PC-9 (cell line): ENCODE data around the gene ADARB2. TPM values are rescaled to one million over a fixed set of nuclear protein-coding genes. Genes with fewer than 3 reads are reported as not detected.

Experiments used
- BruUV-seq: library from RNA; stranded (reverse); fragments of 400-500 nt; replicated peaks from 2 replicates; lab custom pipeline; 2021; lab: Mats Ljungman, UMichigan
- CTCF ChIA-PET: fragments of 300-600 bp; sonication (Branson Sonifier 250); formaldehyde crosslinking; loops from one replicate; lab custom pipeline; 2022; ENCODE audit warnings: antibody characterized with exemption; lab: Charles Lee
- POLR2A ChIA-PET: fragments of 300-600 bp; sonication (Branson Sonifier 250); formaldehyde crosslinking; loops from one replicate; lab custom pipeline; 2022; ENCODE audit warnings: antibody characterized with exemption; ENCODE audit not compliant: unreplicated experiment; lab: Charles Lee
- DNase-seq, 2 experiments: peaks; one replicate each; pipeline versions ENCODE4 v3.0.0 to v3.0.0-alpha.2; 2015 to 2022; ENCODE audit warnings: mixed read lengths in 1 of 2
- H2AFZ ChIP-seq: fragments of 200-600 bp; sonication (generic); 2 replicates; pipeline ENCODE4 v1.8.1; 2017; ENCODE audit warnings: antibody characterized with exemption
- H3F3A ChIP-seq: fragments of 200-600 bp; sonication (generic); 2 replicates; pipeline ENCODE4 v1.8.1; 2017; ENCODE audit warnings: antibody characterized with exemption, mild to moderate bottlenecking, low read depth; ENCODE audit not compliant: insufficient read depth
- H3K27ac ChIP-seq: fragments of 200-600 bp; sonication (generic); 2 replicates; pipeline ENCODE4 v1.6.1; 2016; ENCODE audit warnings: mixed run types
- H3K27me3 ChIP-seq: fragments of 200-600 bp; sonication (generic); 2 replicates; pipeline ENCODE4 v1.6.1; 2016; ENCODE audit warnings: low read depth, mixed run types; ENCODE audit not compliant: insufficient read depth
- H3K36me3 ChIP-seq: fragments of 200-600 bp; sonication (generic); 2 replicates; pipeline ENCODE4 v1.6.1; 2016; ENCODE audit warnings: low read depth, mixed run types
- H3K4me1 ChIP-seq: fragments of 200-600 bp; sonication (generic); replicated peaks from 2 replicates; pipeline ENCODE4 v1.6.1; 2016; ENCODE audit warnings: mixed run types; ENCODE audit not compliant: insufficient read depth
- H3K4me2 ChIP-seq: fragments of 200-600 bp; sonication (generic); 2 replicates; pipeline ENCODE4 v1.6.1; 2017; ENCODE audit warnings: mixed run types
- H3K4me3 ChIP-seq: fragments of 200-600 bp; sonication (generic); 2 replicates; pipeline ENCODE4 v1.6.1; 2016; ENCODE audit warnings: mixed run types
- H3K79me2 ChIP-seq: fragments of 200-600 bp; sonication (generic); 2 replicates; pipeline ENCODE4 v1.6.1; 2017; ENCODE audit warnings: low read depth, mixed run types
- H3K9me2 ChIP-seq: fragments of 200-600 bp; sonication (generic); 2 replicates; pipeline ENCODE4 v1.8.1; 2017; ENCODE audit warnings: mild to moderate bottlenecking; ENCODE audit not compliant: insufficient read depth
- H3K9me3 ChIP-seq: fragments of 200-600 bp; sonication (generic); 2 replicates; pipeline ENCODE4 v1.8.1; 2016; ENCODE audit warnings: low read depth; ENCODE audit not compliant: insufficient read depth
- H4K20me1 ChIP-seq: fragments of 200-600 bp; sonication (generic); 2 replicates; pipeline ENCODE4 v1.8.1; 2017; ENCODE audit not compliant: insufficient read depth
- EZH2 ChIP-seq: fragments of 200-600 bp; sonication (generic); IDR thresholded peaks from 2 replicates; pipeline ENCODE4 v1.8.0; 2017; ENCODE audit warnings: antibody characterized with exemption, low read depth
- intact Hi-C: fragments of 100-400 bp; cut with micrococcal nuclease; formaldehyde crosslinking; loops from one replicate; pipeline ENCODE4 v1.10.0; 2022; ENCODE audit not compliant: unreplicated experiment
- total RNA-seq: library from RNA; stranded (reverse); gene quantifications from 2 replicates; pipeline ENCODE4 v1.2.3, GENCODE V29; 2021
- TF ChIP-seq, protein P1 (sequence below): fragments of 200-600 bp; sonication (generic); conservative IDR thresholded peaks from 2 replicates; pipeline ENCODE4 v1.6.1; 2017; ENCODE audit warnings: mixed run types, antibody characterized with exemption, mild to moderate bottlenecking, moderate library complexity

Gene ADARB2
- total RNA-seq, 1 experiment from 2014 or later, result not detected

DNA sequence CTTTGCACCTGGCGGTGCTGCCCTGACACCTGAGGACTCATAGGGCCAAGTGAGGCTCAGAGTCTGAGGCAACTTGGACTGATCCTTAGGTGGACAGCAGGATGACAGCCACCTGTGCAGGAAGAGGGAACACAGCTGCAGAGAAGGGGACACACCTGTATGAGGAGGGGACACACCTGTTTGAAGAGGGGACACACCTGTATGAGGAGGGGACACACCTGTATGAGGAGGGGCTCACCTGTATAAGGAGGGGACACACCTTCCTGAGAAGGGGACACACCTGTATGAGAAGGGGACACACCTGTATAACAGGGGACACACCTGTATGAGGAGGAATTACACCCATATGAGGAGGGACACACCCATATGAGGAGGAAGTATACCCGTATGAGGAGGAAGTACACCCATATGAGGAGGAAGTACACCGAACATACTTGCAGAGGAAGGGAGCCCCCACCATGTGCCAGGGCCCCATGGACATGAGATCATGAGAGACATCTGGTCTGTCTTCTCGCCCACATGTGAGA is 285.9 kb downstream of the ADARB2 start:
- Histone ChIP-seq H3K27ac (no peak overlapping the region), H3K27me3 (peaks cover 21% of the 10 kb centered on the region), H3K9me3 (no peaks in the 10 kb centered on the region), H3K9me2 (no peaks in the 10 kb centered on the region), H3K4me3 (no peak overlapping the region), H4K20me1 (no peaks in the 10 kb centered on the region), H3F3A (no peaks in the 10 kb centered on the region), H2AFZ (no peak overlapping the region), H3K79me2 (no peaks in the 10 kb centered on the region), H3K36me3 (no peaks in the 10 kb centered on the region), H3K4me1 (no peaks in the 10 kb centered on the region), H3K4me2 (no peak overlapping the region)
- CTCF ChIA-PET, result no interaction called here
- TF ChIP-seq, protein P1, sequence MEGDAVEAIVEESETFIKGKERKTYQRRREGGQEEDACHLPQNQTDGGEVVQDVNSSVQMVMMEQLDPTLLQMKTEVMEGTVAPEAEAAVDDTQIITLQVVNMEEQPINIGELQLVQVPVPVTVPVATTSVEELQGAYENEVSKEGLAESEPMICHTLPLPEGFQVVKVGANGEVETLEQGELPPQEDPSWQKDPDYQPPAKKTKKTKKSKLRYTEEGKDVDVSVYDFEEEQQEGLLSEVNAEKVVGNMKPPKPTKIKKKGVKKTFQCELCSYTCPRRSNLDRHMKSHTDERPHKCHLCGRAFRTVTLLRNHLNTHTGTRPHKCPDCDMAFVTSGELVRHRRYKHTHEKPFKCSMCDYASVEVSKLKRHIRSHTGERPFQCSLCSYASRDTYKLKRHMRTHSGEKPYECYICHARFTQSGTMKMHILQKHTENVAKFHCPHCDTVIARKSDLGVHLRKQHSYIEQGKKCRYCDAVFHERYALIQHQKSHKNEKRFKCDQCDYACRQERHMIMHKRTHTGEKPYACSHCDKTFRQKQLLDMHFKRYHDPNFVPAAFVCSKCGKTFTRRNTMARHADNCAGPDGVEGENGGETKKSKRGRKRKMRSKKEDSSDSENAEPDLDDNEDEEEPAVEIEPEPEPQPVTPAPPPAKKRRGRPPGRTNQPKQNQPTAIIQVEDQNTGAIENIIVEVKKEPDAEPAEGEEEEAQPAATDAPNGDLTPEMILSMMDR, result no peak
- no peak for TF ChIP-seq EZH2
- POLR2A ChIA-PET, result no interaction called here
- intact Hi-C loops, result no loop called here
- no TSS peak for BruUV-seq
- no peak for DNase-seq

DNA sequence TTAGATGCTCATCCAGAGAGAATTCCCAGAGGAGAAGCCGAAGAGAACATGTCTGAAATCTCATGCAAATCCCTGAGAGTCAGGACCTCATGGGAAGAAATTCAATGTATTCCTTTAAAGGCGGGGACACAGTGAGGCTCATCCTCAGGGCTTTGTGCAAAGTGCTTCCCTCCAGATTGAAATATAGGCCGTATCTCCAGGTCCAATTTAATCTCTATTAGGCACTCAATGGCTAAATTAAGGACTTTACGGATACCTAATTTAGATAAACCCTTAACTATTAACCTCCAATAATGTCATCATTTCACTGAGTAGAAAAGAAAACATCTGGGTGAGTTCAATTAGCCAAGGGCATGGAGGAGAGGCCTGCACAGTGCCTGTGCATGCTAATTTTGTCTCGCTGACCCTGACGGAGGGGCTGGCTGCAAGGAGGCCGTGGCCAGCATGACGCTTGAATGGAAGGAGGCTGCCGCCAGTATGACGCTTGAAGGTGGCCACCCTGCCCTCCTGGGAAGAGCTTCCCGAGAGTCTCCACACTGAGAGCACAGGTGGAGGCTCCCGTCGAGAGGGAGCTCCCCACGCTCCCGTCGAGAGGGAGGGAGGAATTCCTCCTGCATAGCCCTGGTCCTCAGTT is 287.6 kb downstream of the ADARB2 start:
- CTCF ChIA-PET, result no interaction called here
- H3K9me3 ChIP-seq, result no peaks in the 10 kb centered on the region
- H3K27me3 ChIP-seq, result peaks cover 15% of the 10 kb centered on the region
- no peak for DNase-seq
- no peaks in the 10 kb centered on the region for H4K20me1 ChIP-seq
- H3F3A ChIP-seq, result no peaks in the 10 kb centered on the region
- H3K4me2 ChIP-seq, result no peak overlapping the region
- BruUV-seq, result no TSS peak
- H2AFZ ChIP-seq, result no peak overlapping the region
- no peaks in the 10 kb centered on the region for H3K79me2 ChIP-seq
- H3K4me3 ChIP-seq, result no peak overlapping the region
- H3K9me2 ChIP-seq, result no peaks in the 10 kb centered on the region
- intact Hi-C loops, result no loop called here
- H3K27ac ChIP-seq, result no peak overlapping the region
- no peaks in the 10 kb centered on the region for H3K4me1 ChIP-seq
- H3K36me3 ChIP-seq, result no peaks in the 10 kb centered on the region
- no peak for TF ChIP-seq EZH2
- TF ChIP-seq, protein P1, result no peak
- POLR2A ChIA-PET, result no interaction called here

DNA sequence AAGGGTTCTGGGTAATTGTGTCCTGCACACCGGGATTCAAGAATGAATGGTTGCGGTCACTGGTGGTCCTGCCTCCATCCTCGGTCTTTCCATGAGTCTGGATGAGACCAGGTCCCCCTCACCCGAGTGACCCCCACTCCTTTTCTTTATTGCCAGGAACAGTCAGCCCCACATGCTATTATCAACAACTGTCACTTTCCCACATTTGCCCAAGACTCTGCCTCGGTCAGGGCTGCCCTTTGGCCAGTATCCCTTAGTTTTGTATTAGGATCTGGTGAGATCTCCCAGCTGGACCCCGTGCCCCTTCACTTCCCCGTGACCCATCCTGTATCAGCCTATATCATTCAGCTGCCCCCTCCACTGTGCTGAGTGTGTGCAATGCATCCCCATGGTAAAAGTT is 288.3 kb downstream of the ADARB2 start:
- Histone ChIP-seq H2AFZ (no peak overlapping the region), H3K27ac (no peak overlapping the region)
- intact Hi-C loops, result no loop called here

More for the DNA sequence above, 288.3 kb downstream of the ADARB2 start:
- Histone ChIP-seq H3K9me3 (no peaks in the 10 kb centered on the region), H3K79me2 (no peaks in the 10 kb centered on the region), H3K4me2 (no peak overlapping the region), H3K4me1 (no peaks in the 10 kb centered on the region), H3K27me3 (peaks cover 15% of the 10 kb centered on the region), H3K9me2 (no peaks in the 10 kb centered on the region), H3K36me3 (no peaks in the 10 kb centered on the region), H3K4me3 (no peak overlapping the region), H4K20me1 (no peaks in the 10 kb centered on the region), H3F3A (no peaks in the 10 kb centered on the region)
- no peak for DNase-seq
- no TSS peak for BruUV-seq
- CTCF ChIA-PET, result no interaction called here
- POLR2A ChIA-PET, result no interaction called here
- TF ChIP-seq, protein P1, result no peak
- no peak for TF ChIP-seq EZH2
